DOHH2 (cell line): ENCODE measurements around the gene IL20.

ENCODE experiments used
- EZH2phosphoT487 ChIP-seq: fragments of 200-600 bp; sonication (generic); IDR thresholded peaks from 2 replicates; pipeline ENCODE4 v1.6.1; 2017; ENCODE audit warnings: borderline replicate concordance, mild to moderate bottlenecking, antibody characterized with exemption, low read length, moderate library complexity, mixed read lengths
- TF ChIP-seq, protein P1 (sequence below): fragments of 200-600 bp; sonication (generic); IDR thresholded peaks from one replicate; pipeline ENCODE4 v1.5.1; 2014; ENCODE audit warnings: antibody characterized with exemption, mild to moderate bottlenecking, low read depth, low read length; ENCODE audit not compliant: poor library complexity, severe bottlenecking

DNA sequence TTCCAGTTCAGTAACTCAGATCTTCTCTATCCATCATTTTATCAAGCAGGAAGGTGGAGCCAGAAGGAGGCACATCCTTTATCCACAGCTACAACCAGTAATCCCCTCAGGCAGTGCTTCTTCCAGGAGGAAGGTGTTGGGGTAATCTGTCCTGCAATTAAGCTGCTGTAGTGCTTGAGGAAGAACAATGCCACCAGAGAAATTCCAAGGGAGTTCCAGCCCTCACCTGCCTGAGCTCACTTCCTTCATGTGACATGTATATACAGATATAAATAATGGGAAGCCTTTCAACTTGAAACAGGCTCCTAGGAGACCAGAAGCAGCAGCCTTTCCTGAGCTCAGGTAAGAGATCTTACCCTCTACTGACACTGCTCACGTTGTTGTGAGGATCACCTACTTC is 2.2 kb upstream of the IL20 start:
- TF ChIP-seq, protein P1, sequence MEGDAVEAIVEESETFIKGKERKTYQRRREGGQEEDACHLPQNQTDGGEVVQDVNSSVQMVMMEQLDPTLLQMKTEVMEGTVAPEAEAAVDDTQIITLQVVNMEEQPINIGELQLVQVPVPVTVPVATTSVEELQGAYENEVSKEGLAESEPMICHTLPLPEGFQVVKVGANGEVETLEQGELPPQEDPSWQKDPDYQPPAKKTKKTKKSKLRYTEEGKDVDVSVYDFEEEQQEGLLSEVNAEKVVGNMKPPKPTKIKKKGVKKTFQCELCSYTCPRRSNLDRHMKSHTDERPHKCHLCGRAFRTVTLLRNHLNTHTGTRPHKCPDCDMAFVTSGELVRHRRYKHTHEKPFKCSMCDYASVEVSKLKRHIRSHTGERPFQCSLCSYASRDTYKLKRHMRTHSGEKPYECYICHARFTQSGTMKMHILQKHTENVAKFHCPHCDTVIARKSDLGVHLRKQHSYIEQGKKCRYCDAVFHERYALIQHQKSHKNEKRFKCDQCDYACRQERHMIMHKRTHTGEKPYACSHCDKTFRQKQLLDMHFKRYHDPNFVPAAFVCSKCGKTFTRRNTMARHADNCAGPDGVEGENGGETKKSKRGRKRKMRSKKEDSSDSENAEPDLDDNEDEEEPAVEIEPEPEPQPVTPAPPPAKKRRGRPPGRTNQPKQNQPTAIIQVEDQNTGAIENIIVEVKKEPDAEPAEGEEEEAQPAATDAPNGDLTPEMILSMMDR, result no peak
- no peak for TF ChIP-seq EZH2phosphoT487
